GM12874 (cell line): ENCODE results near the gene OR13C3.

ENCODE experiments used
- CTCF ChIP-seq: IDR thresholded peaks from 2 replicates; pipeline ENCODE4 v1.5.1; 2011; ENCODE audit warnings: low read depth, mild to moderate bottlenecking, control low read depth, low read length, moderate library complexity; ENCODE audit not compliant: insufficient read depth

Gene OR13C3

GRCh38 chr9:104556830-104557634, 20.4 kb upstream of the OR13C3 start:
- TF ChIP-seq CTCF, result no peak

GRCh38 chr9:104555521-104555920, 18.9 kb upstream of the OR13C3 start:
- no peak for TF ChIP-seq CTCF

GRCh38 chr9:104553261-104553660, 16.6 kb upstream of the OR13C3 start:
- TF ChIP-seq CTCF, result no peak

- no peak for TF ChIP-seq CTCF
Observed at GRCh38 chr9:104544644-104545043, 8.0 kb upstream of the OR13C3 start.

- no peak for TF ChIP-seq CTCF
Observed at GRCh38 chr9:104539275-104539674, 2.6 kb upstream of the OR13C3 start.

- no peak for TF ChIP-seq CTCF
Observed at GRCh38 chr9:104527109-104527508, 9.5 kb downstream of the OR13C3 start, which contains the start of gene OR13C4. Gene OR13C4, minus strand, starts transcription at chr9:104527209. Its CDS starts 0 bp downstream, at chr9:104527209.

GRCh38 chr9:104514901-104515300, 21.8 kb downstream of the OR13C3 start:
- no peak for TF ChIP-seq CTCF

- TF ChIP-seq CTCF, result no peak
Observed at GRCh38 chr9:104506565-104506964, 30.1 kb downstream of the OR13C3 start.
